DMS153 (cell line): Measurements from ENCODE around the gene ARPP21.

Experiments used
- DNase-seq: peaks from one replicate; lab custom pipeline; 2025; lab: John Stamatoyannopoulos, UW

Gene ARPP21

DNA sequence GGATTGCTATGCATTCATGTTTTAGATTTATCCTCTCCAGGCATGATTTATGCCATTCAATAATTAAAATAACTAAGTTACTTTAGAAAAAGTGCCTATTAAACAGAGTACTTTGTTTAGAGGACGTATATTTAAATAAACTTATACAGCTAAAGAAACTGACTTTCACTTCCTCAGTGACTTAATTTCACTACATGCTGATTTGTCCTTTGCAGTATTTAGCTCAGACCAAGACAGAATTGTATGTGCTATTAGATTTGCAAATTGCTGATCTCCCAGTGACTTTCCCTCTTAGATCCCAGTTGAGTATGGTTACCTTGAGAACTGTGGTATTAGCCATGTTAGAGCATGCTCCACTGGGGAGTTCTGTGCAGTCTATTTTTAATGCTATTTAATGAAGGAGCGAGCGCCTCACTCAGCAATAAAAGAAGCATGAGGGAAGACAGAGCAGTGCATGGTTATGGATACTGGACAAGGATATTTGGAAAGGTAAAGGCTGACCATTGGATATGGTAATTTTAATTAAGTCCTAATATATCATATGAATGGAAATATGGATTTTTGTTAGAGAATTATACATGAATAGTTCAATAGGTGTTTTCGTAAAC lies 2.7 kb downstream of the ARPP21 start:
- no peak for DNase-seq

DNA sequence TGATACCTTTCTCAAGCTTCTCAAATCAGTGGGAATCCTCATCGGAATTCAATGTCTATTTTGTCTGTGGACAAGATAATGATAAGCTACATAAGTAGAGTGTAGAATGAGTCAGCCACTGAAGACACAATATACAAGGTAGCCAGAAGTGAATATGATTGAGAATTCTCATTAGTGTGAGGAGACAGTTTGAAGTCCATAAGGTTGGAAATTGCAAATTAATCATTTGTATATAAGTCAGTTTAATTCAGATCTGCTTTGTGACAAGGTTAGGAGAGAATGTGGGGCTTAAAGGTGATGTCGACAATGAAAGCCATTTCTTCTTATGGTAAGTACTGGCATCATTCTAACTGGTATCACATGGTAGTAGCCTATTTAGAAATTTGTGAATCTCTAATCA lies 4.2 kb downstream of the ARPP21 start:
- no peak for DNase-seq

DNA sequence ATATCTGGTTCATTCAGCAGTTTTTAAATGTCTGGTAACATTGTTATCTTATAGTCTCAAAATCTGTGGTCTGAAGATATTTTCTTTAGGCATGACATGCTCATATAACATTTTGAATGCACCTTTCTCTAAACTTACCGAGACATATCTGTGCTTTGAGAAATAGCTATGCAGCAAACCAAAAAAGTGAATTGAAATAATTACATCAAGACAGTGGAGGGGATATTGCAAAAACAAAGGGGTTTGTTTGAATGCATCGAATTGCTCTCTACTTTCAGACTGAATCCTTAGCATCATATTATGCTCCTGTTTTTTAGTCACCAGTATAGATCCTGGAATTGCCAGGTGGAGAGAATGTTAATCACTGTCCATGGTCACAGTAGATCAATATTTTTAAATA lies 5.1 kb downstream of the ARPP21 start:
- DNase-seq: no peak

DNA sequence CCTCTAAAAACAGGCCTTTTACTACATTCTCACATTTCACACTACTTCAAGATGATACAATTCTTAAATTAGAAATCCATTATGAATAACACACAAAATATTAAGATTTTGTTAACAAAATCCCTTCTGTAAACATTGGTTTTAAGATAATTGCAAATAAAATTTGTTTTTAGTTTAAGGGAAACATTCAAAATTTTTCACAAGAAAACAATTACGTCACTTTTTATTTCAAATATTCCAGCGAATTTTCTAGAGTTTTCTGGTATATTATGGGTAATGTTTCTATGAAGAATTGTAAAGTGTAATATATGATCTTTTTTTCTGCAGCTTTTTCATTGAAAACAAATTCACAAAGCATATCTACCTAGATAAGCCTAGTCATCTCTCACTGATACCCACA lies 5.9 kb downstream of the ARPP21 start:
- no peak for DNase-seq

DNA sequence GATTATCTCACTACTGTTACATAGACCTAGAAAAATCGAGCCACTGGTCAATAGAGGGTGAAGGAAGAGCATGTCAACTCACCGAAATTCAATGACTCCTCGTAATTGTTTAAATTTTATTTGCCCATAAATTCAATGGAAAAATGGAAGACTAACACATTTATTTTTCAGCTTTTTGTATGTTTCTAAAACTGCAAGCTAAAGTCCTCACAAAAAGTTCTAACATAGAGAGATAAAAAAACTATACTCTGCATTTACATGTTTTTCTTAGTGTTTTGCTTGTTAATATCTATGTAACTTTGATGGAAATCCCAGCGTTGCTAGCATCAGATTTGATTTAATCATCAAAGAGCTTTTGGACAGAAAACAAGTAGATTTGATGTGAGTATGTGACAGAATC lies 6.8 kb downstream of the ARPP21 start:
- no peak for DNase-seq

DNA sequence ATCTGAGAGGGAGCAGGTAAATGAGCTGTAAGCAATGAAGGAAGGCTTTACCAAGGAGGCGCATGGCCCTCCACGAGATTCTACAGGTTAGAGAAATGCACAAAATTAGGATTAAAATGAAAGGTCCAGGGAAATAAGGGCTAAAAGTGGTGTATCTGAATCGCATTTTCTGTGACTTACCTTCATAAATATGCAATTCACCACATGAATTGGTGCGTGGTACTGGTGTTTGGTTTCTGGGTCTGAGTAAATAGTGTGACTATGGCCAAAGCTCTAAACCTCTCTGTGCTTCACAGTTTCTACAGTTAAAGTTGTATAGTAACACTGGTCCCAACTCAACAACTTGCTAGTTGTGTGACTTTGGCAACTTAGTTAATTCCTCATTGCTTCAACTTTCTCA lies 8.1 kb downstream of the ARPP21 start:
- no peak for DNase-seq

DNA sequence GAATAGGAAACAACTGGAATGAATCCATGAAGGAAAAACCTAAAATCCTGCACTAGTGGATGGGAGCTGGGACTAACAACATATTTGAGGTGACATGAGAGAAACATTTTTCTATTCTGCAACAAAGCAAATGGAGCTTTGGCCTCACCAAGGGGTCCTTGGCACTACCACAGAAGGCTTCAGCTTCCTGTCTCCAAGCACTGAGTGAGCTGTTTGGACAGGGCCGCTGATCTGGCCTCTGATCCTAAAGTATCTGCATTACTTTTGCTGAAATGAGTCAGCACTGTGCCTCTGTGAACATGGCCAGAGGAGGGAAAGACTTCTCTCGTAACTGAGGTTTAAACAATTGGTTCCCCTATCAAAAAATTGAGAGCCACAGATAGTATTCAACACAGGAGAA lies 9.0 kb downstream of the ARPP21 start:
- DNase-seq: no peak

DNA sequence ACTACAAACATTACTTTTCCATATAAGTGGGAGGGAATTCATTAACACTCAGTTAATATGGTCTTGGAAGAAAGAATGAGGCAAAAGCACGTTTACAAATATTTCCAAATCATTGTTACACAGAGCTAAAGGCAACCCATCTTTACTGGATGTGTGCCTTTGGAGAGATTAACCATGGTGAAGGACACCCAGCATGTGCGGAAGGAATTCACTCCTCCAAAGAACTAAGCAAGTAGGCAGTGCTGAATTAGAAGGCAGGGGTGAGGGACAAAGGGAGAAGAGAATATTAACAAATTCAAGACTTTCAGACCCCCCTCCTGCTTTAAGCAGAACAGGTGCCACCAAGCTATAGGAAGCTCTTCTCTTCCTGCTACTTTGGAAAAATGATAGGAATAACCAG lies 10.1 kb downstream of the ARPP21 start:
- no peak for DNase-seq

DNA sequence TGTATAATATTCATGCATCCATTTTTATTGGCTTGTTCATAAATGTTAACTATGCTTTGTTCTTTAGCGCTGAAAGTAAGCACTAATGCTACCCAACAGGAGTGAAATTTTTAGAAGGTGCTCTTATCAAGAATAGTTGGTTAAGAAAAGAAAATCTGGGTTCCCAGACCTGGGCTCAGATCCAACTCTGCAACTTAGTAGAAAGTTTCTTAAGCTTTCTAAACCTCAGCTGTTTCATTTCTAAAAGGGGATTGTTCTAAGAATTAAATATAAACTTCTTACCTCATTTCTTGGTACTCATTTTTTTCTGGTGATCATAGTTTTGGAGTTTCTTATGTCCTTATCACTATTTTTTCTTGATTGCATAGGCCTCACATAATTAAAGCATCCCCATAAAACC lies 12.1 kb downstream of the ARPP21 start:
- no peak for DNase-seq

DNA sequence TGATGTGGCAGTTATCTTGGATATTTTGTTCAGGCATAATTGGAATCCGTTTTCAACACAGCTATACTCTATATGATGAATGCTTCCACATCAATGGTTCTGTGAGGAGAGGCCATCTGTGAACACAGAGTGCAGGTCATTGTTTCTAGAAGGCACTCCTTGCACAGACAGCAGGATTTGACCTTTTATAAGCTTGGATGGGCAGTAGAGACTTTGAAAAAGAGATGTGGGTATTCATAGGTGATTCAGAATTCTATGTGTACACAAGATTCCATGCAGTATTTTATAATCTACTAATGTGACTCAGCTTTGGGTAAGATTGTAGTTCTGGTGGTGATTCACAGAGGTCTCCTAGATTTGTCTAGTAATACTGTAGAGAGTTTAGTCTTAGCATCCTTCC lies 12.5 kb downstream of the ARPP21 start:
- DNase-seq: no peak

DNA sequence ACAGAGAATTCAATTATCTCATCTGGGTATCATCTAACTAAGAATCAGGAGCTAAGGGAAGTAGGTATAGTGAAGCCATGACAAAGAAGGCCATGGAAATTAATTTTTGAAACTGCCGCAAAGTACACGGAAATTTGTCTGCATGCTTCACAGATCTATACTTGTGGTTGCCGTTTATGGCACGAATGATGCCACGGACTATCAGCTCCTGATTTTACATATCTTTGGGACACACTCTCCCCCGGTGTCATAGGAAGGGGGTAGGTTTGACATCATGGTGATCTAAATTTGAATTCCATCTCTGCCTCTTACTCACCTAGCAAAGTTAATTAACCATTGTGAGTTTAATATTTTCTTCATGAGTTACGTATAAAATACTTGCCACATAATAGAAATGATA lies 14.0 kb downstream of the ARPP21 start:
- no peak for DNase-seq

DNA sequence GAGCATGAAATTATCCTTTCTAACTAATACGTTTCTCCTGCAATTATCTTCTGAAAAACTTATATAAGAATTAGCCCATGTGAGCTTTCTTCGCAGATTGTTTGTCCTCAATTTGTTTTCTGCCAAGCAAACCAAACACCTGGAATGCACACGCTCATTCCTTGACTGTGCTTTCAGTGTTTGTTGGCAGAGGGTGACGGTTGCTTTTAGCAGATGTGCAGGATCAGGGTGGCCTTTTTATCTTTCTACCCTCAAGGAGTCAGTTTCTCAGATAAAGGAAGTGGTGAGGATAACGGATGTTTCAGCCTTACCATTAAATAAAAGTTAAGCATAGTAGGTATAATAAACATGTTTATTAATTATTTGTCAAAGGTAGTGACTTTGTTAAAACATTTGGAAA lies 15.2 kb downstream of the ARPP21 start:
- no peak for DNase-seq

DNA sequence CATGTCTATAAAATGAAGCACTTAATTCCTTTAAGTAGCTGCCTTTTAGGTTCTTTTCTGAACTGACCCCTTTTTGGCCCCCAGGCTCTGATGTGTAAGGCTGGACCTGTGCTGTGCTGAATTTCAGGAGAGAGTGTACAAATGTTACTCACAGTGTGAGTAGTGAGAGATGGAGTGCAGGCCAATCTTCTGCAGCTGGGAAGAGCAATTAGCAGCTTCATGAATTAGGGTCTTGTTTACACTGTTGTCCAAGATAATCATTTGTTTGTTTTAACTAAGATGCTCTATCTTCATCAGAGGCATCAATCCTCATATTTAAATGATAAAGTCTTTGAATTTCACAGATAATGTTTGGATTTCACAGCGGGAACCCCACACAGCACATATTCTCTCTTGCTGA lies 19.4 kb downstream of the ARPP21 start:
- DNase-seq: no peak

DNA sequence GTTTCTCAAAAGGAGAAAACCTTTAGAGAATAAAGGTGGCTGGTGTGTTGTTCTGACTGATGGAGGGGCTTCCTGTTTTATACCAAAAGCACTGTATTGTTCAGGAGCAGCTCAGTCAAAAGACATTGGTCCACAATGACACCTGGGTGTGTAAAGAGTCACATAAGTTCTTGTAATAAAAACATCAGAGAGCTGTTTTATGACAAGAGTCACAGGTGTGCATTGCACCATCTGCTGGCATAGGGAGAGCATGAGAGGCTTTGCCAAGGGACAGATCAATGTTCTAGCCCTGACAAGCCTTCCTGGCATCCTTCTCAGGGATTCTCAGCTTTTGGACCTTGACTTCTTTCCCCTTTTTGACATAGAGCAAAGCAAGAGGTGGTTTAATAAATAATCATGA lies 20.4 kb downstream of the ARPP21 start:
- DNase-seq: peak; percentile 26

DNA sequence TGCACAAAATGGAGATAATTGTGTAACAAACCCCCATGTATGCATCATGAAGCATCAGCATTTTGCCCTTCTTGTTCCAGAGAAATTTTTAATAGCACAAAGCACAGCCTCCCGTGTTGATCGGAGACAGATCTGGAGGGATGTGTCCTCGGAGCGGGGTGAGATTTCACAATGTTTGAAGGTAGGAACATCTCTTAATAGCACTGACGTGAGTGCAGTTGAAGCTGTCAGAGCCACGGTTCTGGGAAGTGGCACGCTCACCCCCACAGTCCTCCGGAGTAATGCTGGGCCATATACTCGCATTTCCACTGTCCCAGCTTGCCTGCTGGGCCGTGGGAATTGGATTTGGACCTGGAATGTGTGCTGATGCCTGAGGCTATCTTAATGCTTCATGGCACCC lies 24.1 kb downstream of the ARPP21 start:
- no peak for DNase-seq

DNA sequence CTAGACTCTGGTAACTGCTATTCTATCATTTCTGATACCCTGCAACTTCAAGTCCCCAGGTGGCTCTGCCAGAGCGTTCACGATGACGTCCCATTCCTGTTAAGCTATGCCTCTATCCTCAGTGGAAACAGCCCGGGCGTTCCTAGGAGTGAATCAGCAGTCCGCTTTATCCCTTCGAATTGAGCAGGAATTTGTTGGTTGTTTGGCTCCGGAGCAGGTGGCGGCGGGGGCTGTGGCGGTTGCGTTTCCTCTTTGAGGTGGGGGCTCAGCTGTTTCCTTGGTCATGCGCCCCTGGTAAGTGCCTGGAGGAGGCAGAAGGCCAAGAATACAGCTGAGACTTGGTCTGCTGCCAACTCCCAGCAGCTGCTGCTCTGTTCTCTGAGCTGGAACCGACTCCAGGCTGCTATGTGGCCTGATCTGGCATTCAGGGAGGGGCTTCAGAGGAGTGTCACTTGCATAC lies 25.2 kb downstream of the ARPP21 start:
- peak; percentile 60 for DNase-seq

DNA sequence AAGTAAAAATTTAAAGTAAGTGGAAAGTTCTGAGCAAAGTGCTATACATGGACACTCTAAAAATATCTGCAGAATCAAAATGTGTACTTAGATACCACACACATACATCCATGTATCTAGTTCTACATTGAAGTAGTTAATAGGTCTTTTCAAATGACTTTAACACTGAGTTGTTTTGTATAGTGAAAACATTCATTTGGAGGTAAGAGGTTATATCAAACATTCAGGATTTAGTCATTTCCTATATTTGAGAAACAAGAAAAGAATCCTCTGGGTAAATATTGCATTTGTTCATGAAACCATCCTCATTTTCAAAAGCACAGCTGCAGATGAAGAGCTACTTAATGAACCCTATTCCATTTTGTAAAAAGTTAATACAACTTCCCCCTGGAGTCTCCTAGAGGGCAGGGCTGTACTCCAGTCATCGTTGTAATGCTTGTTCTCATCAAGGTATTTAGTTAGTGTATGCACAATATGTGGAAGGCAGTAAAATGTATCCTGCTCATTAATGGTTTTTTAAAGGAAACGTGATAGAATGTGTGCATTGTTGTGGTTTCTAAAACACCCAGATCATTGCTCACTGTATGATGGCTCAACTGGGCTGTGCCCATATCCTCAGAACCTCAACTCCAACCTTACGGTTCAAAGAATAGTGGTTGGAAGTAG lies 26.2 kb downstream of the ARPP21 start:
- no peak for DNase-seq

DNA sequence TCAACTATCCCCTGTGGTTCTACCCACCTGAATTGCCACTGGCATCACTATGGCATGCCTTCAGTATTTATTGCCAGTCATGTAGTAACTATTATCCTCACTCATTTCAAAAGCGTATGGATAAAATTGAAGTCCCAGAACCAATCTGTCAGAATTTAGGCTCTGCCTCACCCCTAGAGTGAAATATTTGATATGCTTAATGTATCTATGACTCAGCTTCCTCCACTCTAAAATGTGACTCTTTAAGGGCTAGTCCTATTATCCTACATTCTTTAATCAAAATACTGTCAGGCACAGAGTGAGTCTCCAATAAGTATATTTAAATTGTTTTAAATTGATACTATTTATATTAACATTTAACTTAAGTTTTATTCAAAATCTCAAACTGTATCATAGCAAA lies 27.6 kb downstream of the ARPP21 start:
- no peak for DNase-seq

DNA sequence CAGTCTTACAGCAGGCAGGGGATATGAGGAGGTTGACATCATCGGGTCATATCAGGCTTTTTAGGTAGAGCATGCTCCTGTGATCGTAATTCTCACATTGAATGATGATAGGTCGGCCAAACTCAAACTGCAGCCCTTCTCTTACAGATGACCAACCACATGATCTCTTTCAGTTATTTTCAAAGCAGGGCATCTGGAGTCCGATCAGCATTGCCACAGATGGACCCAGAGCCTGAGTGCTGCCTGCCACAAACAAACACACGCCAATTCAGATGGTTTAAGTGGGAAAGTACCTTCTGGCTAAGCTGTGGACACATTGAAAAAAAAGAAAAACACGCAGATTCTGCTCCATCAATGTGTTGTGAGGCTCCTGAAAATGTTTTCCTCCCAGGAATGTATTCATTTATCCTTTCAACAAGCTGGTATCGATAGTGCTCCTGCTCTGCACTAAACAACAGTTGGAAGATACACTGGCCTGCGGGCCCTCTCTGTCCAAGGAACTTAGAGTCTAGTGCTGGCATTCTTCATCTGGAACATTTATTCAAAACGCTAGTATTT lies 31.2 kb downstream of the ARPP21 start:
- DNase-seq: no peak

DNA sequence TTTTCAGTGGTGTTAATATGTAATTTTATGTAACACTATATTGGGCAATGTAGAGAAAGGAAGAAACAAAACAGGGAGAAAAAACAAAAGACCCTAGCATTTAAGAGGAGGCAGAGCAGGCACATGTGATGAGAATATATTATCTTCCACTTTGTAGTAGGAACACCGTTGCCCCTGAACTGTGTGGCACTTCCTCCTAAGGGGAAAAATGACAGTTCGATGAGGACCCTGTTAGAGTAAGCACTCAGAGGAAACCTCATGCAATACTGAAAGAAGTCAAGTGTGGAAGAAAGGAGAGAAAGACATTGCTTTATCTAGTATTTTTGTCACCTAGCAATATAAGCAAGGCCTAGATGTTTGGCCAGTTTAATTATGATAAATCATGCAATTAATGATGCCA lies 32.2 kb downstream of the ARPP21 start:
- no peak for DNase-seq

DNA sequence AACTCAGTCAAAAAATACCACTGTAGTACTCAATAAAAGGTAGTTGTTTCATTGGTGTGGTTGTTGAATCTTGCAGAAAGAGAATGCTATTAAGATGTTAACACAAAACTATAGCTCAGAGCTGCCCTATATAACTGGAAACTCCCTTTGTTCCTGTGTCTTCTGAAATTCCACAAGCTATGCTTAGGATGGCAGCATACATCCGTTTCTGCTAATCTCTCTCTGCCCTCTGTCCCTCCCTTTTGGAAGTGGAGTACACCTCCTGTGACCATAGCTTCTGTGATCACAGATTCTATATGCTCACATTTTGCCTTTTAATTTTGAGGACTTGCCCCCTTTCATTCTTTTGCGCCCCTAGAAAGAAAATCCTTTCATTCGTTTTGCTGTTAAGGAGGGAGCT lies 33.7 kb downstream of the ARPP21 start:
- no peak for DNase-seq

DNA sequence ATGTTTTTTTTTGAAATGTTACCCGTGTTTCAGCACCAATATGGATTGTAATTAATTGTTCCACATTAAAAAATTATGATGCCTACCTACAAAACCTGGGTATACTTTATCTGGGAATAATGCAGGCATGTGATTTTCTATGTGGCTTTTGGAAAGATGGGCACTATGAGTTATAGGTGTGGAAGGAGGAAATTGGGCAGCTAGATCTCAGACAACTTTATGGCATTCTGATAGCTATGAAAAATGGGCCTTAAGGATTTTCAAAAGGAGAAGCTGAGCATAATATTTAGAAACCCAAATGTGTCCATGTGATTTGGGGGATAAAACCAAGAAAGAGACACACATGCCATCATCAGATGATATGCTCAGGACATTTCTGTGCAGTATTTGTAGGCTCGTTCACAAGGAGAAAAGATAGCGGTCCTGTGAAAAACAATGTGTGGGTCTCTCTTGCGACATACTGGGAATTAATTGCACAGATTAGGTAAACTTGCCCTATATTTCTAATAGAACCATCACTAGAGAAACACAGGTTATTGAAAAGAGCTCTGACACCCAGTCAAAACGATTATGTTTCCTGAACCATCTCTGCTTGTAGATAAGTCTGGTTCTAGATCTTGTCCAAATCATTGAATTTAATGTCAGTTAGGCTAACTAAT lies 35.3 kb downstream of the ARPP21 start:
- no peak for DNase-seq

DNA sequence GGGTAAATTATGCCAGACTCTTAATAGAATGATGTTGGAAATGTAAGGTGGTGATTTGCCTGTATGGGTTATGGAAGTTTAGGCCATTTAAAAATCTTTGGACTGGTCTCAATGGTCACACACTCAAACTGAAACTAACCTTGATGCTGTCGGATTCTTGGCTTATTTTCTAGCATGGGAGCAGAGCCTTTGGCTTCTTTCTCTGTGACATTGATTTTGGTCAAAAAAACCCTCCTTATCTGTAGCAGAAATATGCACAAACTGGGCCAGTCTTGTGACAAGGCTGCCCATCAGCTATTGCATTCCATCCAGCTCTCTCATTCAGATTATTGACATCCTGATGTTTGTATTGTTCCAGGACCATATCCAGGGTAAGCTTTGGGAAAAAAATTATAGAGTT lies 35.9 kb downstream of the ARPP21 start:
- DNase-seq: no peak
